Activated CD8-positive, alpha-beta memory T cell treated with anti-CD3 and anti-CD28 coated beads, Interleukin-2, amount 50 U/mL, for 4 hours (primary cell): ENCODE measurements around the gene ST6GALNAC3.

Experiments
- DNase-seq: peaks from one replicate; pipeline ENCODE4 v3.0.0-alpha.2; 2020

Gene ST6GALNAC3

GRCh38 chr1:76666499-76666898 is 592.0 kb downstream of the ST6GALNAC3 start:
- DNase-seq: no peak

GRCh38 chr1:76668046-76668445 is 593.5 kb downstream of the ST6GALNAC3 start:
- no peak for DNase-seq

GRCh38 chr1:76669131-76669530 is 594.6 kb downstream of the ST6GALNAC3 start:
- no peak for DNase-seq

GRCh38 chr1:76669624-76670315 is 595.2 kb downstream of the ST6GALNAC3 start:
- no peak for DNase-seq

GRCh38 chr1:76674689-76675210 is 600.2 kb downstream of the ST6GALNAC3 start:
- no peak for DNase-seq

GRCh38 chr1:76677416-76678405 is 603.2 kb downstream of the ST6GALNAC3 start:
- no peak for DNase-seq

GRCh38 chr1:76679534-76680152 is 605.1 kb downstream of the ST6GALNAC3 start:
- no peak for DNase-seq

GRCh38 chr1:76680651-76681050 is 606.1 kb downstream of the ST6GALNAC3 start:
- DNase-seq: no peak

GRCh38 chr1:76682138-76682537 is 607.6 kb downstream of the ST6GALNAC3 start:
- DNase-seq: no peak
